Endothelial cell of umbilical vein (primary cell): Measurements from ENCODE around the gene NHS. TPM values are rescaled to one million over a fixed set of nuclear protein-coding genes. Genes with fewer than 3 reads are reported as not detected.

Experiments
- BruUV-seq: library from RNA; stranded (reverse); fragments of 400-500 nt; replicated peaks from 2 replicates; lab custom pipeline; 2021; lab: Mats Ljungman, UMichigan
- CTCF ChIA-PET: fragments of 300-600, 350-600 bp; sonication (Branson Sonifier 250); formaldehyde crosslinking; loops from one replicate; lab custom pipeline; 2021; ENCODE audit warnings: antibody characterized with exemption, inconsistent platforms; lab: Charles Lee
- POLR2A ChIA-PET: fragments of 300-600, 350-600 bp; sonication (Branson Sonifier 250); formaldehyde crosslinking; loops from one replicate; lab custom pipeline; 2021; ENCODE audit warnings: antibody characterized with exemption, inconsistent platforms; lab: Charles Lee
- DNase-seq: peaks from one replicate; pipeline ENCODE4 v3.0.0-alpha.2; 2011; ENCODE audit warnings: low read depth, low spot score
- FAIRE-seq: peaks from 2 replicates; lab custom pipeline; 2011; peaks lifted over from hg19 to GRCh38; lab: Jason Lieb, UNC
- H2AFZ ChIP-seq: 2 replicates; pipeline ENCODE4 v1.6.0; 2012; ENCODE audit warnings: low read depth, low read length, control low read depth, inconsistent platforms
- H3K27ac ChIP-seq: 2 replicates; pipeline ENCODE4 v1.5.1; 2011; ENCODE audit warnings: low read depth, mild to moderate bottlenecking, control low read depth, low read length, moderate library complexity; ENCODE audit not compliant: insufficient read depth
- H3K27me3 ChIP-seq, 2 experiments: 2 replicates each; pipeline versions ENCODE4 v1.6.0 to v1.6.1; 2011; ENCODE audit warnings: low read length in 2 of 2, mixed read lengths in 1 of 2; ENCODE audit not compliant: control insufficient read depth in 2 of 2, insufficient read depth in 2 of 2
- H3K36me3 ChIP-seq, 2 experiments: 2 replicates in 1 of 2; 3 replicates in 1 of 2; pipeline ENCODE4 v1.5.1; 2011; ENCODE audit warnings: low read length in 2 of 2, mild to moderate bottlenecking in 1 of 2, moderate library complexity in 1 of 2; ENCODE audit not compliant: control insufficient read depth in 2 of 2, insufficient read depth in 2 of 2; ENCODE audit errors: extremely low read depth in 1 of 2
- H3K4me1 ChIP-seq: 3 replicates; pipeline ENCODE4 v1.5.1; 2011; ENCODE audit warnings: mild to moderate bottlenecking, low read length; ENCODE audit not compliant: control insufficient read depth, insufficient read depth; ENCODE audit errors: extremely low read depth
- H3K4me2 ChIP-seq: 2 replicates; pipeline ENCODE4 v1.6.1; 2011; ENCODE audit warnings: low read length, control low read depth, mixed read lengths; ENCODE audit not compliant: insufficient read depth
- H3K4me3 ChIP-seq, 3 experiments: fragments of 200-600 bp in 1 of 3; sonication (generic), shearing (Covaris generic) in 1 of 3; replicated peaks in 1 of 3; 2 replicates each; pipeline ENCODE4 v1.5.1; 2011 to 2016; ENCODE audit warnings: control low read depth in 3 of 3, low read length in 3 of 3, mild to moderate bottlenecking in 2 of 3, inconsistent platforms in 1 of 3, low read depth in 1 of 3, moderate library complexity in 1 of 3; ENCODE audit not compliant: insufficient read depth in 1 of 3
- H3K79me2 ChIP-seq: 2 replicates; pipeline ENCODE4 v1.6.0; 2012; ENCODE audit warnings: low read length, inconsistent platforms; ENCODE audit not compliant: control insufficient read depth, insufficient read depth
- H3K9ac ChIP-seq: replicated peaks from 2 replicates; pipeline ENCODE3; 2011; ENCODE audit warnings: low read length, control low read depth; ENCODE audit not compliant: insufficient read depth; ENCODE audit errors: extremely low read depth
- H3K9me1 ChIP-seq: replicated peaks from 3 replicates; pipeline ENCODE4 v1.6.0; 2011; ENCODE audit warnings: mild to moderate bottlenecking, low read length; ENCODE audit not compliant: control insufficient read depth, insufficient read depth; ENCODE audit errors: extremely low read depth
- H3K9me3 ChIP-seq: replicated peaks from 2 replicates; pipeline ENCODE4 v1.5.1; 2012; ENCODE audit warnings: low read length, inconsistent platforms; ENCODE audit not compliant: control insufficient read depth, insufficient read depth
- H4K20me1 ChIP-seq: replicated peaks from 2 replicates; pipeline ENCODE3; 2011; ENCODE audit warnings: mild to moderate bottlenecking, low read length; ENCODE audit not compliant: control insufficient read depth, insufficient read depth; ENCODE audit errors: extremely low read depth
- EZH2 ChIP-seq: IDR thresholded peaks from 2 replicates; pipeline ENCODE4 v1.6.1; 2012; ENCODE audit warnings: borderline replicate concordance, low read depth, mild to moderate bottlenecking, moderate library complexity, low read length, inconsistent platforms; ENCODE audit not compliant: severe bottlenecking
- FOS ChIP-seq: IDR thresholded peaks from 2 replicates; pipeline ENCODE4 v1.6.1; 2011; ENCODE audit warnings: mild to moderate bottlenecking, low read length, moderate library complexity, borderline replicate concordance; ENCODE audit not compliant: insufficient read depth
- GATA2 ChIP-seq: IDR thresholded peaks from 2 replicates; pipeline ENCODE4 v1.7.0; 2011; ENCODE audit warnings: low read depth, mild to moderate bottlenecking, moderate library complexity, mixed read lengths, low read length; ENCODE audit not compliant: insufficient read length, insufficient read depth
- JUN ChIP-seq: IDR thresholded peaks from 2 replicates; pipeline ENCODE4 v1.6.1; 2011; ENCODE audit warnings: borderline replicate concordance, low read depth; ENCODE audit not compliant: insufficient read length, insufficient read depth
- MYC ChIP-seq: IDR thresholded peaks from one replicate; pipeline ENCODE4 v1.6.1; 2011; ENCODE audit warnings: mild to moderate bottlenecking, low read depth, low read length
- POLR2A ChIP-seq: IDR thresholded peaks from 2 replicates; pipeline ENCODE4 v1.6.1; 2012; ENCODE audit warnings: low read depth, mild to moderate bottlenecking, control low read depth, low read length
- POLR2AphosphoS5 ChIP-seq: IDR thresholded peaks from 2 replicates; pipeline ENCODE4 v1.6.1; 2012; ENCODE audit warnings: low read depth, mild to moderate bottlenecking, control low read depth, low read length, moderate library complexity; ENCODE audit not compliant: insufficient read depth
- dilution Hi-C: fragments of 300-500 bp; cut with MboI; formaldehyde crosslinking; loops from one replicate; pipeline ENCODE4 v1.15.0; 2019; ENCODE audit warnings: low sequenced_read_pairs; ENCODE audit not compliant: extremely low pct_ligation_motif_present
- intact Hi-C: fragments of 100-400 bp; cut with micrococcal nuclease; formaldehyde crosslinking; loops from one replicate; pipeline ENCODE4 v1.10.0; 2022
- polyA plus RNA-seq, 4 experiments: library from polyadenylated mRNA; depleted of rRNA in 3 of 4; stranded (reverse) in 3 of 4; unstranded in 1 of 4; fragments of >200 nt; gene quantifications; 2 replicates each; pipeline versions ENCODE4 v1.2.1 to v1.2.3, GENCODE V29; 2011 to 2012; ENCODE audit warnings: missing spikeins in 1 of 4
- total RNA-seq: library from RNA; stranded (reverse); gene quantifications from 2 replicates; pipeline ENCODE4 v1.2.3, GENCODE V29; 2021
- TF ChIP-seq, protein P1 (sequence below), 2 donors: IDR thresholded peaks; 1 replicate in 1 of 2; 2 replicates in 1 of 2; pipeline ENCODE4 v1.5.1; 2011; ENCODE audit warnings: low read length in 2 of 2, mild to moderate bottlenecking in 2 of 2, moderate library complexity in 2 of 2, control low read depth in 1 of 2, inconsistent platforms in 1 of 2, low read depth in 1 of 2; ENCODE audit not compliant: insufficient read depth in 1 of 2; ENCODE audit errors: extremely low read depth in 1 of 2
- TF ChIP-seq, protein P2 (sequence below): IDR thresholded peaks from 2 replicates; pipeline ENCODE4 v1.6.1; 2011; ENCODE audit not compliant: insufficient read depth, insufficient read length

The NHS gene
- total and polyA plus RNA-seq, 2 donors (not counting 3 experiments of a cell fraction or from before 2014, with no cell fraction given), result 0.07 to 0.46 TPM

DNA sequence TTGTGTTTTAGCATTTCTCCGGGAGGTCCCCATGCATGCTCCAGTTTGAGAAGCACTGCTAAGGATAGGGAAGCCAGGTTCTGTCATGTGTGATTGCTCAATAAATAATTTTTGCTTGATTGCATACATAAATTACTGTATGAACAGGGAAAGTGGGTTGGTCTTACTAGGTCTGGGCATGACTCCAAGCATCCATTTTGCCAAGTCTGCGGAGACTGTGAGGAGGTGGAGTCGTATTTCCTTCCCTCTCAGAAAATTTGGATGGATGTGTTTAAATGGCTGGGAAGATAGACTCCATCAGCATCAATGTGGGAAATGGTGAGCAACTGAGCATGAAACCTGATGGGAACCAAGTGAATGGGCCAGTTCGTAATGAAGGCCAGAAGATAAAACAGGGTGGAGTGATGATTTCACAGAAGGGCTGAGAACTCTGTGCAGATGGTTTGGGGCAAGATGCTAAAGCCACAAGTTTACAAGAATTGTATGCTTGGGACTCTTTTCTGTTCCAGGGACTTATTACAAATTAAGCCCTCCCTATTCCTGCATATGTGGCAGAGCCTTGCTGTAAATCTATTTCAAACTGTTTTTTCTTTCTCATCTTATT is 84.1 kb downstream of the NHS start:
- Histone ChIP-seq H3K9ac (no peak overlapping the region), H3K4me2 (no peak overlapping the region), H3K27me3 (no peaks in the 10 kb centered on the region), H3K4me3 (no peak overlapping the region), H3K27ac (no peak overlapping the region), H2AFZ (no peak overlapping the region), H4K20me1 (no peaks in the 10 kb centered on the region), H3K4me1 (no peaks in the 10 kb centered on the region), H3K79me2 (no peaks in the 10 kb centered on the region), H3K36me3 (no peaks in the 10 kb centered on the region), H3K9me3 (no peaks in the 10 kb centered on the region), H3K9me1 (no peaks in the 10 kb centered on the region)
- no peak for TF ChIP-seq POLR2AphosphoS5
- TF ChIP-seq JUN, result no peak
- TF ChIP-seq EZH2, result no peak
- no peak for TF ChIP-seq MYC
- TF ChIP-seq, protein P1, sequence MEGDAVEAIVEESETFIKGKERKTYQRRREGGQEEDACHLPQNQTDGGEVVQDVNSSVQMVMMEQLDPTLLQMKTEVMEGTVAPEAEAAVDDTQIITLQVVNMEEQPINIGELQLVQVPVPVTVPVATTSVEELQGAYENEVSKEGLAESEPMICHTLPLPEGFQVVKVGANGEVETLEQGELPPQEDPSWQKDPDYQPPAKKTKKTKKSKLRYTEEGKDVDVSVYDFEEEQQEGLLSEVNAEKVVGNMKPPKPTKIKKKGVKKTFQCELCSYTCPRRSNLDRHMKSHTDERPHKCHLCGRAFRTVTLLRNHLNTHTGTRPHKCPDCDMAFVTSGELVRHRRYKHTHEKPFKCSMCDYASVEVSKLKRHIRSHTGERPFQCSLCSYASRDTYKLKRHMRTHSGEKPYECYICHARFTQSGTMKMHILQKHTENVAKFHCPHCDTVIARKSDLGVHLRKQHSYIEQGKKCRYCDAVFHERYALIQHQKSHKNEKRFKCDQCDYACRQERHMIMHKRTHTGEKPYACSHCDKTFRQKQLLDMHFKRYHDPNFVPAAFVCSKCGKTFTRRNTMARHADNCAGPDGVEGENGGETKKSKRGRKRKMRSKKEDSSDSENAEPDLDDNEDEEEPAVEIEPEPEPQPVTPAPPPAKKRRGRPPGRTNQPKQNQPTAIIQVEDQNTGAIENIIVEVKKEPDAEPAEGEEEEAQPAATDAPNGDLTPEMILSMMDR (IDR thresholded peaks at IDR 0.05; ENCODE audit: extremely low read depth in 1 of 2, insufficient read depth in 1 of 2, low read depth in 1 of 2, low read length in 2 of 2), result no peak
- TF ChIP-seq GATA2, result no peak
- TF ChIP-seq, protein P2, sequence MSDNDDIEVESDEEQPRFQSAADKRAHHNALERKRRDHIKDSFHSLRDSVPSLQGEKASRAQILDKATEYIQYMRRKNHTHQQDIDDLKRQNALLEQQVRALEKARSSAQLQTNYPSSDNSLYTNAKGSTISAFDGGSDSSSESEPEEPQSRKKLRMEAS, result no peak
- TF ChIP-seq POLR2A, result no peak
- TF ChIP-seq FOS, result no peak
- dilution Hi-C loops, result no loop called here
- ChIA-PET POLR2A (no interaction called here), CTCF (no interaction called here)
- BruUV-seq, result no TSS peak
- intact Hi-C loops, result no loop called here
- FAIRE-seq (no peak), DNase-seq (no peak)
